Suppressor macrophage (primary cell): ENCODE measurements around the gene SEMA6A.

Experiments
- DNase-seq, 4 experiments: peaks; one replicate each; pipeline ENCODE4 v3.0.0-alpha.2; 2020 to 2022

Gene SEMA6A

GRCh38 chr5:116456036-116456435 lies 118.6 kb downstream of the SEMA6A start:
- no peak for DNase-seq

- DNase-seq = no peak
These were observed 119.6 kb downstream of the SEMA6A start for GRCh38 chr5:116455061-116455460.

DNA sequence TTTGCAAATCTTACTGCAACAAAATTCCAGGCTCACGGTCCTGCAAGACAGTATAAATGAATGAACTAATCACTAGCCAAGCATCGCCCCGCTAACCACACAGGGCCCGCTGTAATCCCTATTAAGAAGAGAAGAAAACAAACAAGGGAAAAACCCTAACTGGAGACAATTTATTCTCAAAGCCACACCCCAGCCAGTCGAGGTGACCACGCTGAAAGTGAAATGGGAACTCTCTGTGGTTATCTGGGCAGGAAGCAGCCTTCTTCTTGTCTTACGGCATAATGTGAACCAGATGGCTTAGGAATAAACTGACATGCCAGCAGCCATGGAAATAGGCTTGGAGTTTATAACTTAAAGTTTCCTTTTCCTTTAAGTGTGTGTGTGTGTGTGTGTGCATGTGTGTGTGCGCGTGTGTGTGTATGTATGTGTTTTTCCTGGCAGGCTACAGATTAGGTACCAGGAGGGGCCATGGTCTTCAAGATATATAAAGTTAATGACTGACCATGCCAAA lies 120.2 kb downstream of the SEMA6A start:
- DNase-seq = peak; percentile 43 to 72 (median 57)

DNA sequence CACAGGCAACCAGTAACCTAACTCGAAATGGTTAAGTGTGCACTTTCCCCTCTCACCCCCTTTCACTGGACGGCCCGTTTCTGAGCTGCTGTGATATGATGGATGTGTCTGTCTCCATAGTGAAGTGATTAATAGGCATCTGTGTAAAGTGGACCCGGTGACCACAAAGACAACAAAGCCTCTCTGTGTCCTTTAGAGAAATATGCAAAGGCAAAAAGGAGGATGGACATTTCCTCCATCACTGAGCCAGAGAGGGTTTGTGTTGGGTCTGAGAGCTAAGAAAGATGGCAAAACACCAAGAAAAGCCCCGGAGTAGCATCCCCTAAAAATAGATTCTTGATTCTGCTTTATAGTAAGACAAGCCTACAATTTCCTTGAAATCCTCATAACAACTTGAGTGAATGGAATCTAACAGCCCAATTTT lies 120.6 kb downstream of the SEMA6A start:
- no peak for DNase-seq

DNA sequence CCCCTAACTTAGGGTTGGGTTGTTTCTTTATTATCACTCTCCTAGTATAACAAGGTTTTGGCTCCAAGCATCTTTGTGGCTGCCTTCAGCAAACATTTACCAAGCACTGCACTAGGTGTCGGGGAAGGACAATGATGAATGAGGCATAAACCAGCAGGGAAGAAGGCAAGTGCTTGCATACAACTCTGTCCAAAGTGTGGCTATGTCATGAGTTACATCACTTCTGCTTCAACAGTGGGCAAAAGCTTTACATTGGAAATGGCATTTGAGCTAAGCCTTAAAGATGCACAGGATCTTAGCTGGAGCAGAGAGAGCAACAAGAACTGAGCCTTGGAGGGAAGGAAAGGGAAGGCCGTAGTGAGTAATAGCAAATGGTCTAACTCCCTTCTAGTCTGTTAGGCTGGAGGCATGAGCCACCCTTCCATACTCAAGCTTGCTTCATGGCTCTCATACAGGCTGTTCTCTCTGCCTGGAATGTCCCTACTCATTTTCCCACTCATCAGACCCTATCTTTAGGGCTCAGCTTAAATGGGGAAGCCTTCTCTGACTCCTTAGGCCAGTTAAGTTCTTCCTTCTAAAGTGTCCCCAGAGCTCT lies 121.8 kb downstream of the SEMA6A start:
- DNase-seq = no peak

- no peak for DNase-seq
These were observed 122.6 kb downstream of the SEMA6A start for GRCh38 chr5:116451905-116452450.

- no peak for DNase-seq
These were observed 123.6 kb downstream of the SEMA6A start for GRCh38 chr5:116451066-116451465.

DNA sequence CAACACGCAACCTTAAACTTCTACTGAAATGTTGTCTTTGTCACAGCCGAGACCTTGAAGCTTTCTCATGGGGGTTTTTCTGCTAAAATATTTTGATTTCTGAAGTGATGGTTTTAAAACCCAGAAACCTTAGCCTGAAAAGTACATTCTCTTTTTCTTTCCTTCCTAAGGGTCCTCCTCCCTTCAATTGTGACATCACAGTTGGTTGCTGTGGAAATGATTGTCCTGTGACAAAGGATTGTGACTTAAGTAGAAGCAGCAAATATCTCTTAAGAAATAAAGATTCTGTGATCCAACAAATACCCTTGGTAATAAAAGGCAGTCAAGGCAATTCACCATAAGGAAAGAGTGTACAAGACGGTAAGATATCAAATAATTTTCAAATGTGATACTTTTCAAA lies 125.2 kb downstream of the SEMA6A start:
- DNase-seq = no peak

GRCh38 chr5:116448870-116449427 lies 125.7 kb downstream of the SEMA6A start:
- no peak for DNase-seq

- DNase-seq = no peak
These were observed 126.2 kb downstream of the SEMA6A start for GRCh38 chr5:116448450-116448849.

- no peak for DNase-seq
These were observed 128.1 kb downstream of the SEMA6A start for GRCh38 chr5:116446356-116447005.

DNA sequence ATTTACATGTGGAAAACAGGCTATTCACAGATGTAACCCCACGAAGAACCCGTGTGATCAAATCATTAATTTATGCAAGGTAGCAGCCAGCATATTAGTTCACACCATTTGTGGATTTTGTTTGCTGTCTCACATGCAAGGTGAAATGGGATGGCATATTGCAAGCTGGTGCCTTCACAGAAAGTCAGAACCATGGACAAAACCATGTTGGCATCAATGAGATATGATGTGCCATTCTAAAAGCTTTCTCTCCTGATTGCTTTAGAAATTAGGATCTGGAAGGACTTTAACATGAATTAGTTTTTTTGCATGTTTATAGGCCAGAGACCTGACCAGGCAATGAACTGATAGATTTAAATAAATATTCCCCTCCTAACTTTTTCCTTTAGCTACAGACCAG lies 129.3 kb downstream of the SEMA6A start:
- DNase-seq = no peak

DNA sequence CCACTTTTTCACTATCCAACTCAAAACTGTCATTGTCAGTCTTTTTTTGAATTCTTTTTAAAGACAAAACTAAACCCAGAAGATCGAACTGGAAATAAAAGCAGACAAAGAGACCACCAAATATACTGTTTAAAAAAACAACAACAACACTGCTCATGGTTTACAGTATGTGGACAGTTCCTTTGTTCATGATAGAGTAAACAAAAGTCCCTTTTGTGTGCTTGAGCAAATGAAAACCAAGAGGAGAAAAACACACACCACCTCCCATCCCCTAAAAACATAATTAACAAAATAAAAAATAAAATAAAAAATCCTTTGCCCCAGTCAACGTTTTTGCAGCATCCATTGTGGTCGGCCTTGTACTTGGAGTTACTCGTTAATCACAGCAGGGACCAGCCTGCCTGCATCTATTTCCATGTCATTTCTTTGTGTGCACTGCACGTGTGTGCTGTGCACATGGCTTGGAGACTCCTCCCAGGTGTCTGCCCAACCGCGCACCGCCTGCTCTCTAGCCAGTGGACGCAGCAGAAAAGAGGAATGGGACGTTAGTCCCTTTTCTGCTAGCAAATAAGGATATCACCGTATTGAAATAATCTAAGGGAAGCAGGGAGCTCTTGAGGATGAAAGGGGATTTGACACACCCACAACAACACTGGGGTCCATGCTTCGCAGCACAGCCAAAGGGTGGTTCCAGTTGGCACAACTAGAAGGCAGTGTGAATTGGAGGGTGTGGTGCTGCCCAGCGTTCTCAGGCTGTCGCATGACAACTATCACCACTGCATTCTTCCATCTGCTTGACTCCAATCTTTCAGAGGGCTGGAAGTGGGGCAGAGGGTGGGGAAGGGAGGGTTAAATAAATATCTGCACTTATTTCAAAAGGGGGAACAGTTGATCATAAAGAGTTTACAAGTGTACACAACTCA lies 130.0 kb downstream of the SEMA6A start:
- DNase-seq = no peak

GRCh38 chr5:116442931-116443551 lies 131.6 kb downstream of the SEMA6A start:
- no peak for DNase-seq

- DNase-seq = no peak
These were observed 132.5 kb downstream of the SEMA6A start for GRCh38 chr5:116442095-116442534.

- no peak for DNase-seq
These were observed 133.4 kb downstream of the SEMA6A start for GRCh38 chr5:116441223-116441622.

- no peak for DNase-seq
These were observed 134.1 kb downstream of the SEMA6A start for GRCh38 chr5:116440457-116441001.

DNA sequence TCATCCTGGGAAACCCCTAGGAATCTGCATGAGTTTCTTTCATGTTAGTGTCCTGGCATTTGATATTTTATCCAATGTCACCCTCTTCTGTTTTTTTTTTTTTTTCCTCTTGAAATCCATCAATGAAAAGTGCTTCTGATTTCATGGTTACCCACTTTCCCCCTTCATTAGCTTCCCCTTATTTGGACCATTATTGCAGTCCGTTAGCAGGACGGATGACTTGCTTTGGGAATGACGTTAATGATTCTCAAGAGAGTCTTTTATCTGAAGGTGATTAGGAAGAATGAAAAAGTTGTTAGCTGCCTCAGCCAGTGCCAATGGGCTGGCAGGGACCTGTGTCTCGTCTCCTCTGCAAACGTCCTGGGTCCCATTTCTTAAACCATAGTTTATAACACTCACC lies 134.7 kb downstream of the SEMA6A start:
- no peak for DNase-seq

GRCh38 chr5:116438979-116439554 lies 135.6 kb downstream of the SEMA6A start:
- DNase-seq = no peak

GRCh38 chr5:116437922-116438578 lies 136.6 kb downstream of the SEMA6A start:
- no peak for DNase-seq

DNA sequence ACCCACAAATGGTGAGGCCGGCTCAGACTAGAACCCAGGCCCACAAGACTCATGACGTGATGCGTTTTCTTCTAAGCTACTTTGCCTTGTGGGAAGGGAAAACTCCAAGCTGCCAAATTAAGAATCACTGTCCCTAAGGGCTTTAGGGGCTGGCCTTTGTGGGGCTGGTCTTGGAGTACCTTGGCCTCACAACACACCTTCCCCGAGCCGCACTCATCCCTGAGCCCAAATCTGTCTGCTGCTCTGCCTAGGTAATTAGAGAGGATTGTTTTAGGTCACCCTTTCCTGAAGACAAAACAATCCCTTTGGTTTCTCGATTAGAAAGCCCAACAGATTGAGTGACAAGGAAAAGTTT lies 137.3 kb downstream of the SEMA6A start:
- no peak for DNase-seq
